ENCODE data around the gene ENTPD1.

DNA sequence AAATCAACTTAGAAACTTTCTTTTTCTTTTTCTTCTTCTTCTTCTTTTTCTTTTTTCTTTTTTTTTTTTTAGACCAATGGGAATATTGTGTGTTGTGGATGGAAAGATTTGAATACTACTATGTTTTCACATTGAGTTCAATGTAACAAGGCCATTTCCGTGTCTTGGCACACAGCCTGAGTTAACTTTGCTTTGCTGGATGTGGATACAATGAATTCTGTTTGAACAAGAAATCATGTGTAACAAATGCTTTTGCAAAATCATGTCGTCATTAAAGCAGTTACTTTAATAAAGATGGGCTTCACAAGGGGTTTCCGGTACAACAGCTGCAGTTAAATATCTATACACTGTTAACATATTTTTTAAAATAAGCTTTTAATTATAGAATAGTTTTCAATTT, 13.5 kb upstream of the ENTPD1 start:
- TF ChIP-seq CTCF (conservative IDR thresholded peaks at IDR 0.05 in 1 of 2, IDR thresholded peaks at IDR 0.05 in 1 of 2; ENCODE audit: low read depth in 1 of 2, low read length in 2 of 2): no peak
- TF ChIP-seq EZH2 (IDR thresholded peaks at IDR 0.05; ENCODE audit: low read length, missing control alignments): no peak

Measured in fibroblast of lung (primary cell).